ENCODE measurements around the gene DLD.
"Not testable (repeated sequence)": the region's sequence is repeated elsewhere in the genome, so short reads cannot be mapped to it uniquely, and the experiment has no call there.

The DLD gene

GRCh38 chr7:107913851-107914250 lies 22.9 kb downstream of the DLD start:
- DNase-seq: no peak
- H3K9me3 ChIP-seq (ENCODE audit: control insufficient read depth, low read length): no peaks in the 10 kb centered on the region
- no peaks in the 10 kb centered on the region for H3K4me1 ChIP-seq (ENCODE audit: control insufficient read depth, insufficient read depth, low read length, poor library complexity, severe bottlenecking)
- no peak overlapping the region for H3K27ac ChIP-seq (ENCODE audit: insufficient read depth, low read length, poor library complexity, severe bottlenecking)
- no peaks in the 10 kb centered on the region for H3K27me3 ChIP-seq (replicated peaks; ENCODE audit: control insufficient read depth, insufficient read depth, low read length, poor library complexity, severe bottlenecking)
- peaks cover 62% of the 10 kb centered on the region for H3K36me3 ChIP-seq (ENCODE audit: control insufficient read depth, insufficient read depth, low read length)
- H3K4me3 ChIP-seq (ENCODE audit: insufficient read depth, low read depth, low read length, poor library complexity, severe bottlenecking): no peak overlapping the region

DNA sequence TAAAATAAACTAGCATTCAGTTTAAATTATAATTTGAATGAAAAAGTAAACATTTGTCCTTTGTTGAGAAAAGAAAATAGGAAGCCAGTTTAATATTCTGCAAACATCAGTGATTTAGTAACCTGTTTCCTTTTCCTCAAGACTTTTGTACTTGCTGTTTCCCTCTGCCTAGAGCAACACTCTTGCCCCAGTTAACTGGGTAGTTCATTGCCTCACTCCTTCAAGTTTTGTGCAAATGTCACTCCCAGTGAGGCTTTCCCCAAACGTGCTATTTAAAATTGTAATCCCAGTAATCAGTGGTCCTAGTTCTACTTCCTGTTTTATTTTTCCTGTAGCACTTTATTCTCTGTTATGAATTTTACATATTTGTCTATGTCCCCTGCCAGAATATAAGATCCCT lies 23.8 kb downstream of the DLD start:
- H3K36me3 ChIP-seq (ENCODE audit: control insufficient read depth, insufficient read depth, low read length): peaks cover 56% of the 10 kb centered on the region
- H3K27ac ChIP-seq (ENCODE audit: insufficient read depth, low read length, poor library complexity, severe bottlenecking): no peak overlapping the region
- no peaks in the 10 kb centered on the region for H3K4me1 ChIP-seq (ENCODE audit: control insufficient read depth, insufficient read depth, low read length, poor library complexity, severe bottlenecking)
- DNase-seq: no peak
- no peaks in the 10 kb centered on the region for H3K27me3 ChIP-seq (replicated peaks; ENCODE audit: control insufficient read depth, insufficient read depth, low read length, poor library complexity, severe bottlenecking)
- H3K4me3 ChIP-seq (ENCODE audit: insufficient read depth, low read depth, low read length, poor library complexity, severe bottlenecking): no peak overlapping the region
- no peaks in the 10 kb centered on the region for H3K9me3 ChIP-seq (ENCODE audit: control insufficient read depth, low read length)

GRCh38 chr7:107915541-107915940 lies 24.6 kb downstream of the DLD start:
- no peaks in the 10 kb centered on the region for H3K9me3 ChIP-seq (ENCODE audit: control insufficient read depth, low read length)
- no peak for DNase-seq
- no peak overlapping the region for H3K27ac ChIP-seq (ENCODE audit: insufficient read depth, low read length, poor library complexity, severe bottlenecking)
- H3K36me3 ChIP-seq (ENCODE audit: control insufficient read depth, insufficient read depth, low read length): peaks cover 61% of the 10 kb centered on the region
- H3K4me1 ChIP-seq (ENCODE audit: control insufficient read depth, insufficient read depth, low read length, poor library complexity, severe bottlenecking): no peaks in the 10 kb centered on the region
- no peak overlapping the region for H3K4me3 ChIP-seq (ENCODE audit: insufficient read depth, low read depth, low read length, poor library complexity, severe bottlenecking)
- no peaks in the 10 kb centered on the region for H3K27me3 ChIP-seq (replicated peaks; ENCODE audit: control insufficient read depth, insufficient read depth, low read length, poor library complexity, severe bottlenecking)

DNA sequence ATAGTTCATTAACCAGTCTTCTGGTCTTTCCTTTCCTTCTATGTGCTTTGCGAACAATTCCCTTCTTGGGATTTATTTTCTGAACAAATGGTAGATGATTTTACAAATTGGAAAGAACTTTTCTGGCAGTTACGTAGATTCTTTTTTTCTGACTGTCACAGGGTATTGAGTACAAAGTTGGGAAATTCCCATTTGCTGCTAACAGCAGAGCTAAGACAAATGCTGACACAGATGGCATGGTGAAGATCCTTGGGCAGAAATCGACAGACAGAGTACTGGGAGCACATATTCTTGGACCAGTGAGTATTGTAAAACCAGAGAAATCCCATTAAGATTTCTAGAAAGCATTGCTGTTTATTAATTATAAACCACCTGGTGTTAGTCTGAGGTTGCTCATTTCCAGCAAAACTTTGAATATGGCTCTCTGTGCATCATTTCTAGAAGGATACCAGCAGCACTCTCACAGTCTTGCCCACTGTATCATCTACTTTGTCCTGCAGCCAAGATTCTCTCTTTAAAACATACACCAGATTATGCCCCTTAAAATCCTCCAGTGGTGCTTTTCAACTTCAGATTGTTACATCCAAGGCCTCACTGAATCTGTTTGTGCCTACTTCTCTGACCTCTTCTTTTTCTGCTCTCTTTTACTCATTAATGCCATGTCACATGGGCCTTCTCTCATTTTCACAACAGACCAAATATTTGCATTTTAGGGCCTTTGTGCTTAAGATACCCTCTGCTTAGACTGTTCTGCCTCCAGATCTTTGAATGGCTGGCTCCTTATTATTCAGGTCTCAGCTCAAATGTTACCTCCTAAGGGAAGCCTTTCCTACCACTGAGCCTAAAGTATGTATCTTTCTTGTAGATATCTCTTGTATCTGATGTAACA lies 27.0 kb downstream of the DLD start:
- no peaks in the 10 kb centered on the region for H3K9me3 ChIP-seq (ENCODE audit: control insufficient read depth, low read length)
- H3K36me3 ChIP-seq (ENCODE audit: control insufficient read depth, insufficient read depth, low read length): peaks cover 50% of the 10 kb centered on the region
- H3K27me3 ChIP-seq (replicated peaks; ENCODE audit: control insufficient read depth, insufficient read depth, low read length, poor library complexity, severe bottlenecking): no peaks in the 10 kb centered on the region

GRCh38 chr7:107918948-107919347 lies 28.0 kb downstream of the DLD start:
- Histone ChIP-seq H3K27me3 (replicated peaks; ENCODE audit: control insufficient read depth, insufficient read depth, low read length, poor library complexity, severe bottlenecking) (no peaks in the 10 kb centered on the region), H3K4me3 (ENCODE audit: insufficient read depth, low read depth, low read length, poor library complexity, severe bottlenecking) (no peak overlapping the region), H3K4me1 (ENCODE audit: control insufficient read depth, insufficient read depth, low read length, poor library complexity, severe bottlenecking) (no peaks in the 10 kb centered on the region), H3K9me3 (ENCODE audit: control insufficient read depth, low read length) (no peaks in the 10 kb centered on the region), H3K27ac (ENCODE audit: insufficient read depth, low read length, poor library complexity, severe bottlenecking) (no peak overlapping the region), H3K36me3 (ENCODE audit: control insufficient read depth, insufficient read depth, low read length) (peaks cover 41% of the 10 kb centered on the region)
- DNase-seq: no peak

More for the DNA sequence above, 27.0 kb downstream of the DLD start:
- DNase-seq: no peak
- H3K4me1 ChIP-seq (ENCODE audit: control insufficient read depth, insufficient read depth, low read length, poor library complexity, severe bottlenecking): no peaks in the 10 kb centered on the region
- no peak overlapping the region for H3K4me3 ChIP-seq (ENCODE audit: insufficient read depth, low read depth, low read length, poor library complexity, severe bottlenecking)
- no peak overlapping the region for H3K27ac ChIP-seq (ENCODE audit: insufficient read depth, low read length, poor library complexity, severe bottlenecking)

GRCh38 chr7:107920048-107920772 lies 29.2 kb downstream of the DLD start:
- no peak overlapping the region for H3K4me3 ChIP-seq (ENCODE audit: insufficient read depth, low read depth, low read length, poor library complexity, severe bottlenecking)
- H3K27ac ChIP-seq (ENCODE audit: insufficient read depth, low read length, poor library complexity, severe bottlenecking): no peak overlapping the region
- H3K4me1 ChIP-seq (ENCODE audit: control insufficient read depth, insufficient read depth, low read length, poor library complexity, severe bottlenecking): peaks cover 5% of the 10 kb centered on the region
- DNase-seq: no peak
- peaks cover 33% of the 10 kb centered on the region for H3K36me3 ChIP-seq (ENCODE audit: control insufficient read depth, insufficient read depth, low read length)
- H3K27me3 ChIP-seq (replicated peaks; ENCODE audit: control insufficient read depth, insufficient read depth, low read length, poor library complexity, severe bottlenecking): no peaks in the 10 kb centered on the region
- no peaks in the 10 kb centered on the region for H3K9me3 ChIP-seq (ENCODE audit: control insufficient read depth, low read length)

GRCh38 chr7:107921826-107922225 lies 30.8 kb downstream of the DLD start:
- H3K4me1 ChIP-seq (ENCODE audit: control insufficient read depth, insufficient read depth, low read length, poor library complexity, severe bottlenecking); DNase-seq; H3K27ac ChIP-seq (ENCODE audit: insufficient read depth, low read length, poor library complexity, severe bottlenecking); H3K27me3 ChIP-seq (replicated peaks; ENCODE audit: control insufficient read depth, insufficient read depth, low read length, poor library complexity, severe bottlenecking); H3K9me3 ChIP-seq (ENCODE audit: control insufficient read depth, low read length); H3K4me3 ChIP-seq (ENCODE audit: insufficient read depth, low read depth, low read length, poor library complexity, severe bottlenecking): not testable (repeated sequence)
- peaks cover 25% of the 10 kb centered on the region for H3K36me3 ChIP-seq (ENCODE audit: control insufficient read depth, insufficient read depth, low read length)

GRCh38 chr7:107922886-107923285 lies 31.9 kb downstream of the DLD start:
- no peak overlapping the region for H3K27ac ChIP-seq (ENCODE audit: insufficient read depth, low read length, poor library complexity, severe bottlenecking)
- no peak overlapping the region for H3K4me3 ChIP-seq (ENCODE audit: insufficient read depth, low read depth, low read length, poor library complexity, severe bottlenecking)
- no peaks in the 10 kb centered on the region for H3K27me3 ChIP-seq (replicated peaks; ENCODE audit: control insufficient read depth, insufficient read depth, low read length, poor library complexity, severe bottlenecking)
- no peaks in the 10 kb centered on the region for H3K9me3 ChIP-seq (ENCODE audit: control insufficient read depth, low read length)
- H3K36me3 ChIP-seq (ENCODE audit: control insufficient read depth, insufficient read depth, low read length): peaks cover 17% of the 10 kb centered on the region
- DNase-seq: no peak
- H3K4me1 ChIP-seq (ENCODE audit: control insufficient read depth, insufficient read depth, low read length, poor library complexity, severe bottlenecking): peaks cover 5% of the 10 kb centered on the region

DNA sequence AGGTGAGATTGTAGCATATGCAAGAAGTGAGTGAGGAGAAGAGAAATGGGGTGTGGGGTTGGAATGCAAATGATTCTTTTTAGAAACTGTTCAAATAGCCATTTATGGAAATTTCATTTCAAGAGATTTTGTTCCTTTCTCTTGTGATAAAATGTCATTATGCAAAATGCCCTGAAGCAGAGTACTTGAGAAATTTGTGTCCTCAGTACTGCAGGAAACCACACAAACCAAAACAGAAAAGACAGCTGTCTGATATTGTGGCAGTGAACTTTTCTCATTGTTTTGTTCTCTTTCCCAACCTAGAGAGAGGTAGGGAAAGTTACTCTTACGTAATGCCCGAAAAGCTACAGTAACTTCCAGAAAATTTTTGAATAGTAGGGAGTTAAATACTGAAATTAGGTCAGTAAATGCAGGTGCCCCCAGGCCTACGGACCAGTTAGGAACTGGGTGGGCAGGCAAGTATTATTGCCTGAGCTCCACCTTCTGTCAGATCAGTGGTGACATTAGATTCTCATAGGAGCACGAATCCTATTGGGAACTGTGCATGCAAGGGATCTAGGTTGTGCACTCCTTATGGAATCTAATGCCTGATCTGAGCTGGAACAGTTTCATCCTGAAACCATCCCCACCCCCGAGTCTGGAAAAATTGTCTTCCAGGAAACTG lies 34.0 kb downstream of the DLD start:
- Histone ChIP-seq H3K9me3 (ENCODE audit: control insufficient read depth, low read length) (no peaks in the 10 kb centered on the region), H3K4me1 (ENCODE audit: control insufficient read depth, insufficient read depth, low read length, poor library complexity, severe bottlenecking) (peaks cover 5% of the 10 kb centered on the region), H3K27me3 (replicated peaks; ENCODE audit: control insufficient read depth, insufficient read depth, low read length, poor library complexity, severe bottlenecking) (no peaks in the 10 kb centered on the region), H3K27ac (ENCODE audit: insufficient read depth, low read length, poor library complexity, severe bottlenecking) (no peak overlapping the region), H3K36me3 (ENCODE audit: control insufficient read depth, insufficient read depth, low read length) (peaks cover 6% of the 10 kb centered on the region), H3K4me3 (ENCODE audit: insufficient read depth, low read depth, low read length, poor library complexity, severe bottlenecking) (no peak overlapping the region)
- no peak for DNase-seq

DNA sequence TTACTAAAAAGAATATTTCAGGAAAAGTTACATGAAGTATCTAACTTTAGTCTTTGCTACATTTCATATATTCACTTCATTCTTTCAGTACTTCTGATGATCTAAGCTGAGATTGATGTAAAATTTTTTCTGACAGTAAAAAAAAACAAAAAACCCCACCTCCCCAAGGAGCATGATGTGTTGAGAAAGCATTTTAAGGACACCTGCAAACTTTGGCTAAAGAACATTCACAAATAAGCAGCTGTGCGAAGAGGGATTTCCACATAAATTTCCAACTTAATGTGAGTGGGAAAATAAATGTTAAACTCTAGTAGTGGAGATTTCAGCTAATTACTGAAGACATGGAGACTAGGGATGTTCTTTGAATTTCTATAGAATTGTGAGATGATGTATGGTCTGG lies 35.5 kb downstream of the DLD start:
- Histone ChIP-seq H3K4me3 (ENCODE audit: insufficient read depth, low read depth, low read length, poor library complexity, severe bottlenecking) (no peak overlapping the region), H3K27me3 (replicated peaks; ENCODE audit: control insufficient read depth, insufficient read depth, low read length, poor library complexity, severe bottlenecking) (no peaks in the 10 kb centered on the region), H3K27ac (ENCODE audit: insufficient read depth, low read length, poor library complexity, severe bottlenecking) (no peak overlapping the region), H3K36me3 (ENCODE audit: control insufficient read depth, insufficient read depth, low read length) (no peaks in the 10 kb centered on the region), H3K4me1 (ENCODE audit: control insufficient read depth, insufficient read depth, low read length, poor library complexity, severe bottlenecking) (peaks cover 5% of the 10 kb centered on the region), H3K9me3 (ENCODE audit: control insufficient read depth, low read length) (no peaks in the 10 kb centered on the region)
- DNase-seq: no peak
